Measurements from ENCODE around the gene NEO1. TPM values are rescaled to one million over a fixed set of nuclear protein-coding genes. Genes with fewer than 3 reads are reported as not detected.

NEO1 gene
- total and polyA plus RNA-seq, 9 of the 15 experiments (the other 6 are each of a cell fraction or from before 2014, with no cell fraction given): 0.08 to 1.7 (median 0.48) TPM

- no peaks in the 10 kb centered on the region for H3K79me2 ChIP-seq (ENCODE audit: control insufficient read depth, insufficient read depth, low read length)
- ChIA-PET CTCF (ENCODE audit: low intra/inter-chr PET ratio) (no interaction called here), POLR2A (no interaction called here)
- no peak for DNase-seq (ENCODE audit: extremely low read depth in 1 of 4, low spot score in 3 of 4)
- H2AFZ ChIP-seq (ENCODE audit: low read depth, low read length): no peak overlapping the region
- no peaks in the 10 kb centered on the region for H3K9me3 ChIP-seq (replicated peaks; ENCODE audit: control insufficient read depth, insufficient read depth, low read depth, low read length)
- no peaks in the 10 kb centered on the region for H3K9me1 ChIP-seq (ENCODE audit: control insufficient read depth, insufficient read depth, low read length)
- FAIRE-seq: no peak
- WGBS (ENCODE audit: insufficient coverage, low coverage, missing lambda C conversion rate): 0% methylated on average over 3 of the region's 3 CpGs
- H3K4me2 ChIP-seq (ENCODE audit: insufficient read depth, low read length): no peak overlapping the region
- H4K20me1 ChIP-seq (replicated peaks; ENCODE audit: control insufficient read depth, insufficient read depth, low read length): no peaks in the 10 kb centered on the region
- H3K9ac ChIP-seq (ENCODE audit: insufficient read depth in 1 of 2, low read depth in 2 of 2, low read length in 2 of 2): no peak overlapping the region
- peaks cover 0 to 15% of the 10 kb centered on the region in 2 experiments; a peak in 2 of 5 replicates for H3K4me1 ChIP-seq (replicated peaks in 1 of 2; ENCODE audit: control insufficient read depth in 2 of 2, insufficient read depth in 2 of 2, low read length in 2 of 2)
- H3K27ac ChIP-seq (ENCODE audit: extremely low read depth, low read depth, low read length): no peak overlapping the region
- no peak overlapping the region for H3K4me3 ChIP-seq
- TF ChIP-seq THRAP3 (IDR thresholded peaks at IDR 0.05; ENCODE audit: borderline replicate concordance) (no peak), ZFP36 (IDR thresholded peaks at IDR 0.05; ENCODE audit: low read depth, low read length, partially characterized antibody) (no peak), CEBPB (tag; IDR thresholded peaks at IDR 0.05) (no peak), FOXO4 (CRISPR knock-in tag; IDR thresholded peaks at IDR 0.05) (no peak), HIVEP1 (CRISPR knock-in tag; IDR thresholded peaks at IDR 0.05) (no peak)
- TF ChIP-seq, protein P1, sequence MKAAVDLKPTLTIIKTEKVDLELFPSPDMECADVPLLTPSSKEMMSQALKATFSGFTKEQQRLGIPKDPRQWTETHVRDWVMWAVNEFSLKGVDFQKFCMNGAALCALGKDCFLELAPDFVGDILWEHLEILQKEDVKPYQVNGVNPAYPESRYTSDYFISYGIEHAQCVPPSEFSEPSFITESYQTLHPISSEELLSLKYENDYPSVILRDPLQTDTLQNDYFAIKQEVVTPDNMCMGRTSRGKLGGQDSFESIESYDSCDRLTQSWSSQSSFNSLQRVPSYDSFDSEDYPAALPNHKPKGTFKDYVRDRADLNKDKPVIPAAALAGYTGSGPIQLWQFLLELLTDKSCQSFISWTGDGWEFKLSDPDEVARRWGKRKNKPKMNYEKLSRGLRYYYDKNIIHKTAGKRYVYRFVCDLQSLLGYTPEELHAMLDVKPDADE (conservative IDR thresholded peaks at IDR 0.05; ENCODE audit: control insufficient read depth, low read depth, low read length): no peak
- TF ChIP-seq, protein P2, sequence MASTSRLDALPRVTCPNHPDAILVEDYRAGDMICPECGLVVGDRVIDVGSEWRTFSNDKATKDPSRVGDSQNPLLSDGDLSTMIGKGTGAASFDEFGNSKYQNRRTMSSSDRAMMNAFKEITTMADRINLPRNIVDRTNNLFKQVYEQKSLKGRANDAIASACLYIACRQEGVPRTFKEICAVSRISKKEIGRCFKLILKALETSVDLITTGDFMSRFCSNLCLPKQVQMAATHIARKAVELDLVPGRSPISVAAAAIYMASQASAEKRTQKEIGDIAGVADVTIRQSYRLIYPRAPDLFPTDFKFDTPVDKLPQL (IDR thresholded peaks at IDR 0.05; ENCODE audit: extremely low read depth, insufficient read length): no peak
- intact Hi-C loops (cut with micrococcal nuclease) (no loop called here), in situ Hi-C loops (cut with MboI) (no loop called here)
- H3K27me3 ChIP-seq (ENCODE audit: control insufficient read depth in 2 of 2, insufficient read depth in 2 of 2, low read length in 2 of 2): peaks cover 7 to 10% of the 10 kb centered on the region in 2 experiments; a peak in 4 of 5 replicates
- BruUV-seq (replicated peaks): no TSS peak
- no peak for ATAC-seq
- no peaks in the 10 kb centered on the region for H3K36me3 ChIP-seq (ENCODE audit: control insufficient read depth, insufficient read depth, low read length)
These were observed 4.2 kb downstream of the NEO1 start for GRCh38 chr15:73056460-73056859.
